ENCODE data around the gene LEFTY1. TPM values are rescaled to one million over a fixed set of nuclear protein-coding genes. Genes with fewer than 3 reads are reported as not detected.
A peak's percentile ranks its signal among the peaks of the same experiment; 100 is the strongest.

Gene LEFTY1
- polyA plus RNA-seq, 3 donors, result 0.13 TPM; not detected in 2

DNA sequence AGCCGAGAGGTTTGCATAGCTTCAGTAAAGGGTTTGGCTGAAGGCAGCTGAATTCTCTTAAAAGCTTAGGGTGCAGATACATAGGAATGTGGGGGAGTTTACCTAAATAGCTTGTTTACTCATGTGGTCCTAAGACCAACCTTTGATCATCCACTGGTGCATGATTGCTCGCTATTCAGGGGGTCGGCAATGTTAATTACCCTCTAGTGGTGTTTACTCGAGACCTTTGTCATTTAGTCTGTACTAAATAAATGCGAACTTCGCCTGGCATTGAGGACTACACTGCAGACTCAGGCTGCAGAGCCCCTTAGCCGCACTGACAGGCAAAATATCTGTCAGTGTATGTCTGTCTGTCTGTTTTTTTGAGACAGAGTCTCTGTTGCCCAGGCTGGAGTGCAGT, 38.6 kb downstream of the LEFTY1 start:
- Histone ChIP-seq H3K4me2 (replicated peaks; ENCODE audit: extremely low read depth, low read length, poor library complexity, severe bottlenecking) (no peak overlapping the region), H3K9me3 (replicated peaks in 1 of 2; ENCODE audit: control insufficient read depth in 1 of 2, insufficient read depth in 1 of 2, low read length in 2 of 2) (no peaks in the 10 kb centered on the region), H3K27me3 (ENCODE audit: control insufficient read depth in 2 of 2, insufficient read depth in 2 of 2, low read length in 2 of 2) (no peaks in the 10 kb centered on the region), H3K9ac (ENCODE audit: insufficient read depth, low read length, poor library complexity, severe bottlenecking) (no peak overlapping the region), H3K79me2 (ENCODE audit: insufficient read depth, low read length) (no peaks in the 10 kb centered on the region), H3K27ac (ENCODE audit: low read depth in 1 of 2, low read length in 2 of 2) (no peak overlapping the region), H2AFZ (ENCODE audit: insufficient read depth, low read depth, low read length, poor library complexity, severe bottlenecking) (no peak overlapping the region), H3K4me1 (ENCODE audit: control insufficient read depth in 1 of 2, insufficient read depth in 2 of 2, low read length in 2 of 2) (peaks cover 27 to 28% of the 10 kb centered on the region in 2 donors), H4K20me1 (ENCODE audit: insufficient read depth, low read length) (no peaks in the 10 kb centered on the region), H3K36me3 (replicated peaks in 1 of 2; ENCODE audit: control insufficient read depth in 1 of 2, insufficient read depth in 2 of 2, low read length in 2 of 2) (peaks cover 43 to 75% of the 10 kb centered on the region in 2 donors), H3K4me3 (replicated peaks in 1 of 3; ENCODE audit: low read depth in 2 of 3, low read length in 3 of 3) (no peak overlapping the region)
- DNase-seq, result no peak
- Mint-ChIP-seq H3K27ac (peak overlapping the region in 1 of 7 donors; percentile 23), H3K4me3 (no peak overlapping the region), H3K27me3 (ENCODE audit: low read depth in 3 of 3) (peaks cover 0 to 2% (median 2%) of the 10 kb centered on the region in 3 donors), H3K36me3 (peaks cover 73 to 89% of the 10 kb centered on the region in 2 donors), H3K9me3 (no peaks in the 10 kb centered on the region), H3K4me1 (peaks cover 39% of the 10 kb centered on the region)
- WGBS (ENCODE audit: insufficient coverage), result 100% methylated on average over 7 of the region's 7 CpGs
- intact Hi-C loops (cut with micrococcal nuclease), result no loop called here
- TF ChIP-seq, protein P1, sequence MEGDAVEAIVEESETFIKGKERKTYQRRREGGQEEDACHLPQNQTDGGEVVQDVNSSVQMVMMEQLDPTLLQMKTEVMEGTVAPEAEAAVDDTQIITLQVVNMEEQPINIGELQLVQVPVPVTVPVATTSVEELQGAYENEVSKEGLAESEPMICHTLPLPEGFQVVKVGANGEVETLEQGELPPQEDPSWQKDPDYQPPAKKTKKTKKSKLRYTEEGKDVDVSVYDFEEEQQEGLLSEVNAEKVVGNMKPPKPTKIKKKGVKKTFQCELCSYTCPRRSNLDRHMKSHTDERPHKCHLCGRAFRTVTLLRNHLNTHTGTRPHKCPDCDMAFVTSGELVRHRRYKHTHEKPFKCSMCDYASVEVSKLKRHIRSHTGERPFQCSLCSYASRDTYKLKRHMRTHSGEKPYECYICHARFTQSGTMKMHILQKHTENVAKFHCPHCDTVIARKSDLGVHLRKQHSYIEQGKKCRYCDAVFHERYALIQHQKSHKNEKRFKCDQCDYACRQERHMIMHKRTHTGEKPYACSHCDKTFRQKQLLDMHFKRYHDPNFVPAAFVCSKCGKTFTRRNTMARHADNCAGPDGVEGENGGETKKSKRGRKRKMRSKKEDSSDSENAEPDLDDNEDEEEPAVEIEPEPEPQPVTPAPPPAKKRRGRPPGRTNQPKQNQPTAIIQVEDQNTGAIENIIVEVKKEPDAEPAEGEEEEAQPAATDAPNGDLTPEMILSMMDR (IDR thresholded peaks at IDR 0.05), result no peak

DNA sequence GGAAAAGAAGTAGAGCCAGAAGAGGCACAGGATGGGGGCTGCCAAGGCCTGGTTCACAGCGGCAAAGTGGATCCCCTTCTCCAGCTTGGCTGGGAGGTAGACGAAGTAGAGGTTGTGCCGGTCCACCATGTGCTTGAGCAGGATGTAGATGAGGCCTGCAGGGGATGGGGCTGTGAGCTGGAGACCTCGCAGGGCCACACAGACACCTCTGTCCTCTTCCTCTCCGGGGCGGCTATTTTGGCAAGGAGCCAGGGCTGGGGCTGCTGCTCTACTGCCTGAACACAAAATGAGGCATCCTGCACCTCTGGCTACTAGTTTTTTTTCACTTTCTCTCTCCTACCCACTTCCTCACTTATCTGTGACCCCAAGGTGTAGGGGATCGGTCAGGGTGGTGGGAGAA, 39.0 kb downstream of the LEFTY1 start:
- WGBS (ENCODE audit: insufficient coverage), result 24% methylated on average over 5 of the region's 7 CpGs
- peaks cover 41 to 72% of the 10 kb centered on the region in 2 donors for H3K36me3 ChIP-seq (replicated peaks in 1 of 2; ENCODE audit: control insufficient read depth in 1 of 2, insufficient read depth in 2 of 2, low read length in 2 of 2)
- TF ChIP-seq, protein P1 (IDR thresholded peaks at IDR 0.05), result no peak
- peaks cover 0 to 2% (median 2%) of the 10 kb centered on the region in 3 donors for H3K27me3 Mint-ChIP-seq (ENCODE audit: low read depth in 3 of 3)
- H3K4me1 ChIP-seq (ENCODE audit: control insufficient read depth in 1 of 2, insufficient read depth in 2 of 2, low read length in 2 of 2), result peaks cover 26 to 28% of the 10 kb centered on the region in 2 donors
- peaks cover 71 to 89% of the 10 kb centered on the region in 2 donors for H3K36me3 Mint-ChIP-seq
- H3K9me3 ChIP-seq (replicated peaks in 1 of 2; ENCODE audit: control insufficient read depth in 1 of 2, insufficient read depth in 1 of 2, low read length in 2 of 2), result no peaks in the 10 kb centered on the region
- H3K4me2 ChIP-seq (replicated peaks; ENCODE audit: extremely low read depth, low read length, poor library complexity, severe bottlenecking), result no peak overlapping the region
- no peaks in the 10 kb centered on the region for H3K79me2 ChIP-seq (ENCODE audit: insufficient read depth, low read length)
- no peak for DNase-seq
- H3K4me3 ChIP-seq (replicated peaks in 1 of 3; ENCODE audit: low read depth in 2 of 3, low read length in 3 of 3), result no peak overlapping the region
- H3K27ac Mint-ChIP-seq, result peak overlapping the region in 2 of 7 donors; percentile 23 to 78
- H3K4me3 Mint-ChIP-seq, result no peak overlapping the region
- intact Hi-C loops (cut with micrococcal nuclease), result no loop called here
- H3K27me3 ChIP-seq (ENCODE audit: control insufficient read depth in 2 of 2, insufficient read depth in 2 of 2, low read length in 2 of 2), result no peaks in the 10 kb centered on the region
- peaks cover 38% of the 10 kb centered on the region for H3K4me1 Mint-ChIP-seq
- H3K9ac ChIP-seq (ENCODE audit: insufficient read depth, low read length, poor library complexity, severe bottlenecking), result no peak overlapping the region
- no peak overlapping the region for H2AFZ ChIP-seq (ENCODE audit: insufficient read depth, low read depth, low read length, poor library complexity, severe bottlenecking)
- H3K27ac ChIP-seq (ENCODE audit: low read depth in 1 of 2, low read length in 2 of 2), result no peak overlapping the region
- H4K20me1 ChIP-seq (ENCODE audit: insufficient read depth, low read length), result no peaks in the 10 kb centered on the region
- H3K9me3 Mint-ChIP-seq, result no peaks in the 10 kb centered on the region

Data from CD14-positive monocyte (primary cell).